ENCODE results near the gene THAP5. TPM values are rescaled to one million over a fixed set of nuclear protein-coding genes. Genes with fewer than 3 reads are reported as not detected.

The THAP5 gene
- total RNA-seq, 4 donors from 2014 or later: 32.2 to 48.3 (median 38.9) TPM

DNA sequence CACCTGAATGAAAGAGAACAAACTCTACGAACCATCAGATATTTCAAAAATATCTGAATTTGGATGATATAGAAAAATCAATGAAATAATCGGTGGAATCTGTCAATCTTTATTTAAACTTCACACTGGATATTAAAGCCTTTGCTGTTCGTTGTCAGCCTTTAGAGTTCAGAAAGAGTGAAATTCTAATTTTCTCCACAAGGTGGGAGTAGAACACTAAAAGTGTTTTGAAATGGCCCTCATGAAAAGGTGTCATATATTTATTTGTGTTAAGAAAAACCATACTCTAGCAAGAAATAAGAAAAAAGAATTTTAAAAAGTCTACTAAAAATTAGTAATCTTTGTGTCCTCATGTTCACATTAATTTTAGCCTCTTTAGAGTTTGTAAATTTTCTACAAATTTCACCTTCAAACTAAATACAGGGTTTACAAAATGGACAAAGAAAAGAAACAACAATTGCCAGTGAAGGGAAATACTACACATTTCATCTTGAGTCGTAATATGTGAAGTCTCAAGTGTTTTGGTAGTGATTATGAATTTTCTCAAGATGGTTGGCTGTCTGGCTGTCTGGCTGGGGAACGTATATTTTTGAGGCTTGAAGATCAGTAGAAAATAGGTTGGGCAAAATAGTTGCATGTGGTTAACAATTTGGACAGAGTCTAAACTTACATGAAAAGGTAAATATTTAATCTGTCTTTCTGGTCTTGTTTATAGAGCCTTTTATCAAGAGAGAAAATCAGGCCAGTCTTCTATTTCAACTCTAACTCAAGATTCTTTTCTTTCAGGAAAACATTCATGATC is 43.8 kb upstream of the THAP5 start:
- no peaks in the 10 kb centered on the region for H3K36me3 ChIP-seq
- 20 to 23% methylated on average over 5 of the region's 5 CpGs for WGBS, 2 donors
- no peaks in the 10 kb centered on the region for H3K9me3 ChIP-seq
- intact Hi-C loops (cut with DNase I): no loop called here
- no peak for TF ChIP-seq POLR2A (IDR thresholded peaks at IDR 0.05)
- TF ChIP-seq, protein P1, sequence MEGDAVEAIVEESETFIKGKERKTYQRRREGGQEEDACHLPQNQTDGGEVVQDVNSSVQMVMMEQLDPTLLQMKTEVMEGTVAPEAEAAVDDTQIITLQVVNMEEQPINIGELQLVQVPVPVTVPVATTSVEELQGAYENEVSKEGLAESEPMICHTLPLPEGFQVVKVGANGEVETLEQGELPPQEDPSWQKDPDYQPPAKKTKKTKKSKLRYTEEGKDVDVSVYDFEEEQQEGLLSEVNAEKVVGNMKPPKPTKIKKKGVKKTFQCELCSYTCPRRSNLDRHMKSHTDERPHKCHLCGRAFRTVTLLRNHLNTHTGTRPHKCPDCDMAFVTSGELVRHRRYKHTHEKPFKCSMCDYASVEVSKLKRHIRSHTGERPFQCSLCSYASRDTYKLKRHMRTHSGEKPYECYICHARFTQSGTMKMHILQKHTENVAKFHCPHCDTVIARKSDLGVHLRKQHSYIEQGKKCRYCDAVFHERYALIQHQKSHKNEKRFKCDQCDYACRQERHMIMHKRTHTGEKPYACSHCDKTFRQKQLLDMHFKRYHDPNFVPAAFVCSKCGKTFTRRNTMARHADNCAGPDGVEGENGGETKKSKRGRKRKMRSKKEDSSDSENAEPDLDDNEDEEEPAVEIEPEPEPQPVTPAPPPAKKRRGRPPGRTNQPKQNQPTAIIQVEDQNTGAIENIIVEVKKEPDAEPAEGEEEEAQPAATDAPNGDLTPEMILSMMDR (IDR thresholded peaks at IDR 0.05): peak in 5 of 6 experiments; percentile 33 to 82 (median 72)
- DNase-seq: no peak
- no peak overlapping the region for H3K4me3 ChIP-seq (replicated peaks in 1 of 3)
- H3K27me3 ChIP-seq: no peaks in the 10 kb centered on the region
- H3K27ac ChIP-seq: no peak overlapping the region
- no peaks in the 10 kb centered on the region for H3K4me1 ChIP-seq

DNA sequence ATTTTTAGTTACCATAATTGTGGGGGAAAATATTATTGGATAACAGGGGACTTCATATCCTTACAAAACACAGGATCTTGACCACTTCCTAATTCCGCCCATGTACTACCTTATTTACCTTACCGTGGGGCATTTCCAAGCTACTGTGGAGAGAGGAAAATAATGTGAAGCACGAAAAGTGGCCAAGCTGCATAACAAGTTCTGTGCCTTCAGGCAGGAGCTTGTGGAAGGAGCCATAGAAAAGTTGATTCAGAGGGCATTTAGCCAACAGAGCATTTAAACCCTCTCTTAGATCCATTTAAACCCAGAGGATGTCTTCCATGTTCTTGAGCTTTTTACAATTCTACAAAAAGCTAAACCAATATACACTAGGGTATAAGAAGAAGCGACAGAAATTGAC is 41.8 kb upstream of the THAP5 start:
- Histone ChIP-seq H3K27me3 (no peaks in the 10 kb centered on the region), H3K36me3 (no peaks in the 10 kb centered on the region), H3K4me3 (replicated peaks in 1 of 3) (no peak overlapping the region), H3K9me3 (no peaks in the 10 kb centered on the region), H3K27ac (no peak overlapping the region), H3K4me1 (no peaks in the 10 kb centered on the region)
- intact Hi-C loops (cut with DNase I): no loop called here
- no peak for DNase-seq
- TF ChIP-seq, protein P1 (IDR thresholded peaks at IDR 0.05): no peak
- TF ChIP-seq POLR2A (IDR thresholded peaks at IDR 0.05): no peak
- 55% methylated on average over 4 of the region's 4 CpGs for WGBS, 2 donors

DNA sequence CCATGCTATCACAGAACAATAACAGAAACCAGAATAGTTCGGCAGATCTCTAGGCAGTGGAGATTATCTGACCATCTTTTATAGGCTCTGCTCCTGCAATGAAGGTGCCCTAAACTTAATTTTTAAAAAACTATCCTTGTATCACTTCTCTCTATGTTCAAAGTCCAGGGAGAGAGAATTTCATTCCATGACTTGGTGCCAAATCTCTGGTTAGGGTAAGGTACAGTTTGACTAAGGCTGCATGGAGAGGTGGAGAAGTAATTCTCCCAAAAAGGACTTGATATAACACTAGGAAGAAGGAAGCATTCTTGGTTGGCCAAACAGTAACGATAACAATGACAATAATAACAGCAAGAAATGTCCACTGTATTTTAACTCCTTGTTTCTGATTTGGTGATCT is 40.1 kb upstream of the THAP5 start:
- intact Hi-C loops (cut with DNase I): no loop called here
- WGBS, 2 donors: 79 to 80% methylated on average over 2 of the region's 2 CpGs

DNA sequence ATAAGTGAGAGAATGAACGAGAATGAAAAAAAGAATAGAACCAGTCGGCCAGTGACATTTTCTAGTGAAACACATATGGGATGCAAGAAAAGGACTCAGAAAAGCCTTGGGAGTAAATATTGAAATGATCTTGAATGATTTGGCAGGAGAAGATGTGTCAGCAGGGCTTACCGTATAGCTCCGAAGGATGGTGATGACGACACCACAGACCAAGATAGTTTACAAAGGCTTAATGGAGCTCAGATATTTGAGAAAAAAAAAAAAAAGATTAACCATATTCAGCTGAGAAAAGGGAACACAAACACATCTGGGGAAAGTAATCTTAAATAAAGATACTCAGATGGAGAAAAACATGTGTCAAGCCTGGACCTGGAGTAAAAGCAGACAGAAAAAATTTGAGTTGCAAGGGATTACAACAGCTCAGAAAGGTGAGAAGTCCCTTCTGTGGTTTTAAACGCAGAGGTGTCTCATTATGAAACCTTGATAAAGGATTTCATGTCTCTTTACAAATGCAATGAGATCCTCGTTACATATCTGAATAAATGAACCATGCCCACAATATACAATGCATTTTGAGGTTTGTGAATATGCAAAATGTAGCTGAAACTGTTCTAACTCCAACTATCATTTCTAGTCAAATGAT is 36.2 kb upstream of the THAP5 start:
- WGBS, 2 donors: 83 to 84% methylated on average over 7 of the region's 7 CpGs
- Histone ChIP-seq H3K27ac (no peak overlapping the region), H3K27me3 (no peaks in the 10 kb centered on the region), H3K4me1 (no peaks in the 10 kb centered on the region), H3K4me3 (replicated peaks in 1 of 3) (no peak overlapping the region), H3K36me3 (no peaks in the 10 kb centered on the region), H3K9me3 (no peaks in the 10 kb centered on the region)
- DNase-seq: no peak
- intact Hi-C loops (cut with DNase I): no loop called here
- TF ChIP-seq POLR2A (IDR thresholded peaks at IDR 0.05): no peak
- TF ChIP-seq, protein P1 (IDR thresholded peaks at IDR 0.05): no peak

More for the DNA sequence above, 40.1 kb upstream of the THAP5 start:
- no peaks in the 10 kb centered on the region for H3K27me3 ChIP-seq
- H3K4me3 ChIP-seq (replicated peaks in 1 of 3): no peak overlapping the region
- H3K36me3 ChIP-seq: no peaks in the 10 kb centered on the region
- TF ChIP-seq, protein P1 (IDR thresholded peaks at IDR 0.05): no peak
- no peak for TF ChIP-seq POLR2A (IDR thresholded peaks at IDR 0.05)
- H3K27ac ChIP-seq: no peak overlapping the region
- no peaks in the 10 kb centered on the region for H3K9me3 ChIP-seq
- DNase-seq: no peak
- no peaks in the 10 kb centered on the region for H3K4me1 ChIP-seq

Measured in thyroid gland (tissue), 4 donors.